ENCODE data around the gene PEMT.

- no peak for TF ChIP-seq EZH2 (IDR thresholded peaks at IDR 0.05; ENCODE audit: borderline replicate concordance, low read depth, low read length, poor library complexity, severe bottlenecking)
- TF ChIP-seq, protein P1, sequence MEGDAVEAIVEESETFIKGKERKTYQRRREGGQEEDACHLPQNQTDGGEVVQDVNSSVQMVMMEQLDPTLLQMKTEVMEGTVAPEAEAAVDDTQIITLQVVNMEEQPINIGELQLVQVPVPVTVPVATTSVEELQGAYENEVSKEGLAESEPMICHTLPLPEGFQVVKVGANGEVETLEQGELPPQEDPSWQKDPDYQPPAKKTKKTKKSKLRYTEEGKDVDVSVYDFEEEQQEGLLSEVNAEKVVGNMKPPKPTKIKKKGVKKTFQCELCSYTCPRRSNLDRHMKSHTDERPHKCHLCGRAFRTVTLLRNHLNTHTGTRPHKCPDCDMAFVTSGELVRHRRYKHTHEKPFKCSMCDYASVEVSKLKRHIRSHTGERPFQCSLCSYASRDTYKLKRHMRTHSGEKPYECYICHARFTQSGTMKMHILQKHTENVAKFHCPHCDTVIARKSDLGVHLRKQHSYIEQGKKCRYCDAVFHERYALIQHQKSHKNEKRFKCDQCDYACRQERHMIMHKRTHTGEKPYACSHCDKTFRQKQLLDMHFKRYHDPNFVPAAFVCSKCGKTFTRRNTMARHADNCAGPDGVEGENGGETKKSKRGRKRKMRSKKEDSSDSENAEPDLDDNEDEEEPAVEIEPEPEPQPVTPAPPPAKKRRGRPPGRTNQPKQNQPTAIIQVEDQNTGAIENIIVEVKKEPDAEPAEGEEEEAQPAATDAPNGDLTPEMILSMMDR (conservative IDR thresholded peaks at IDR 0.05; ENCODE audit: low read depth, low read length): no peak
Measured at GRCh38 chr17:17520599-17521232, 70.8 kb downstream of the PEMT start.

Measured in A673 (cell line).